ENCODE results near the gene RPAIN.

DNA sequence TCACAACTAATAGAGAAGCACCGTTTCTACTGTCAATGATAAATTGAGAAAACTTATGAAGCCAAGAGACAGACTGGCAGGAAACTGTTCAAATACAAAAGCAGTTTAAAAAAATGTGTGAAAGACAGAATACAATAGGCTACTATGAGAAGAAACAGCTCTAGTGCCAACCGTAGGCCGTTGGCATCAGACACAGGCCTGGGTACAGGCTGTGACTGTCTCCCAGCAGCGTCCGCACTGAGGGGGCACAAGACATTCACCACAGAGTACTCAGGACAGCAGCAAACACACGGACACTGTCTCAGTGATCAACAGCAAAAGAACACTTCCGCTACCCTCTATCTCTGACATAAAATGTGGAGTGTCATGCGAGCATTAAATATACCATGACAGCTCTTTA, 26.8 kb downstream of the RPAIN start:
- TF ChIP-seq EZH2 (IDR thresholded peaks at IDR 0.05; ENCODE audit: insufficient read depth, poor library complexity, severe bottlenecking) (no peak), EZH2phosphoT487 (IDR thresholded peaks at IDR 0.05; ENCODE audit: insufficient read depth, low read depth) (no peak)
